GOT3 (cell line): ENCODE data around the gene ADCY7.
"Not testable (repeated sequence)": the region's sequence is repeated elsewhere in the genome, so short reads cannot be mapped to it uniquely, and the experiment has no call there.

Experiments used
- DNase-seq: peaks from one replicate; lab custom pipeline; 2025; ENCODE audit warnings: mixed read lengths; lab: John Stamatoyannopoulos, UW

ADCY7 gene

GRCh38 chr16:50338371-50339231 lies 72.2 kb downstream of the ADCY7 start:
- DNase-seq, result no peak

GRCh38 chr16:50340578-50340977 lies 74.2 kb downstream of the ADCY7 start:
- DNase-seq, result no peak

- not testable (repeated sequence) for DNase-seq
Observed at GRCh38 chr16:50343566-50343965, 77.2 kb downstream of the ADCY7 start.

GRCh38 chr16:50345210-50345609 lies 78.9 kb downstream of the ADCY7 start:
- not testable (repeated sequence) for DNase-seq

GRCh38 chr16:50351116-50351515 lies 84.8 kb downstream of the ADCY7 start:
- no peak for DNase-seq

- DNase-seq, result no peak
Observed at GRCh38 chr16:50351952-50352351, 85.6 kb downstream of the ADCY7 start.

GRCh38 chr16:50354082-50354481 lies 87.7 kb downstream of the ADCY7 start:
- no peak for DNase-seq

- DNase-seq, result no peak
Observed at GRCh38 chr16:50354629-50355456, 88.5 kb downstream of the ADCY7 start.

- DNase-seq, result no peak
Observed at GRCh38 chr16:50359626-50360025, 93.3 kb downstream of the ADCY7 start.

- no peak for DNase-seq
Observed at GRCh38 chr16:50360033-50360778, 93.9 kb downstream of the ADCY7 start.

- no peak for DNase-seq
Observed at GRCh38 chr16:50360779-50361178, 94.4 kb downstream of the ADCY7 start.

- no peak for DNase-seq
Observed at GRCh38 chr16:50363656-50364055, 97.3 kb downstream of the ADCY7 start.

- DNase-seq, result no peak
Observed at GRCh38 chr16:50365791-50366575, 99.6 kb downstream of the ADCY7 start.
